SK-N-MC (cell line): ENCODE data around the gene GNL2.

ENCODE experiments used
- EZH2 ChIP-seq: fragments of 200-600 bp; sonication (generic); IDR thresholded peaks from one replicate; pipeline ENCODE4 v1.6.1; 2017; ENCODE audit warnings: antibody characterized with exemption
- POLR2AphosphoS5 ChIP-seq: IDR thresholded peaks from 2 replicates; pipeline ENCODE4 v1.6.1; 2012; ENCODE audit warnings: mild to moderate bottlenecking, low read depth, low read length, borderline replicate concordance

DNA sequence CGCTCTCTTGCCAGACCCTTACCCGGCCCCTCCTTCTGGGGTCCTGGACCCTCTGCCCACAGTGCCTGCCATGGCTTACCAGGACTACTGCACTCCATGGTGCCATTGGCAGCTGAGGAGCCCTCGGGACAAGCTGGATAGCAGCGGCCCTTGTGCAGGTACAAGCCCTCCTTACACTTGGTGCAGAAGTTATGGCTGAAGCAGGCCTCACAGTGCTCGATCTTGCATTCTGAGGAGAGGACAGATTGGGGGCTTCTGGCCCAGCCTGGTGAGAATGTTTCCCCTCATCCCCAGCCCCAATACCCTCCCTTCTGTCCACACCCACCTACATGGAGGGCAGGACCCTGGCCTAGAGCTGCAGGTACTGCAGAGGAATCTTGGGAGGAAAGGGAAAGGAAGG is 18.4 kb upstream of the GNL2 start:
- no peak for TF ChIP-seq EZH2
- no peak for TF ChIP-seq POLR2AphosphoS5
